CD4-positive, alpha-beta T cell treated with Interleukin-6 for 4 hours (primary cell): Measurements from ENCODE around the gene RFTN1.
A peak's percentile ranks its signal among the peaks of the same experiment; 100 is the strongest.

Experiments used
- DNase-seq: peaks from one replicate; pipeline ENCODE4 v3.0.0-alpha.2; 2020; ENCODE audit warnings: mixed read lengths

The RFTN1 gene

GRCh38 chr3:16513141-16514020 lies at the start of gene RFTN1:
RFTN1 (minus strand) TSS chr3:16513699; CDS start chr3:16493869, 19,830 bp downstream.
- peak; percentile 68 for DNase-seq

- DNase-seq = no peak
These were observed 46.3 kb upstream of the RFTN1 start for GRCh38 chr3:16559653-16560365.

DNA sequence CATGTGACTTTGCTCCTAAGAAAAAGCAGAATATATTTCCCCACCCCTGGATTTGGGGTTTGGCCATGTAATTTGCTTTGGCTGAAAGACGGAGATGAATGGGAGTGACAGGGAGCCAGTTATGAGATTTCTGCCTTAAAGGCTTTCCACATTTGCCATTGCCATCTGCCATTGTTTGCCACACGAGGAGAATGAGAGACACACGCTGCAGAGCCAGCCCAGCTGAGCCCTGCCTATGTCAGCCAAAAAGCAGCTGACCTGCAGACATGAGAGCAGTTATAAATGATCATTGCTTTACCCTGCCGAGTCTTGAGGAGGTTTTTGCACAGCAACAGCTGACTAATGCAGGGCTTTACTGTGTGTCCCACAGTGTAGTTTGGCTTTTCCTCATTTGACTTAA lies 40.6 kb upstream of the RFTN1 start:
- no peak for DNase-seq

- DNase-seq = no peak
These were observed 39.3 kb upstream of the RFTN1 start for GRCh38 chr3:16552757-16553156.

DNA sequence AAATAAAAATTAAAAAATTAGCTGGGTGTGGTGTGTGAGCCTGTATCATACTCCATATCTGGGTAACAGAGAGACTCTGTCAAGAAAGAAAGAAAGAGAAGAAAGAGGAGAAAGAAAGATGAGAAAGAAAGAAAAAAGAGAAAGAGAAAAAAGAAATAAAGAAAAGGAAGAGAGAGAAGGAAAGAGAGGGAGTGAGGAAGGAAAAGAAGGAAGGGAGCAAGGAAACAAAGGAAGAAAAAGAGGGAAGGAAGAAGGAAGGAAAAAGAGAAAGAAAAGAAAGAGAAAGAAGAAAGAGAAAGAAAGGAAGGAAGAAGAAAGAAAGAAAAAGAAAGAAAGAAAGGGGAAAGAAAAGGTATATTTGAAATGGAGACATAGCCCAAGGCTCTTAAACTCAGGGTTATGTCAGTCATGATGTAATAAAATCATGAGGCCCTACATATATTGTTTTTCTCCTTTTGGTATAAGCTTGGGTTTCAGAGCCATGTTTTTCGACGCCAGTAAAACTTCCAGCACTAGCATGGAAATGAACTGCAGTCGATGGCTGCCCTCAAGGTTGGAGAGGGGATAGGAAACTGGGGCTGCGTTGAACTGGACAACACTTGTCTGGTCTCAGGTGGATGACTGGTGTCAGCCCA lies 38.0 kb upstream of the RFTN1 start:
- DNase-seq = no peak

GRCh38 chr3:16550676-16551341 lies 37.3 kb upstream of the RFTN1 start:
- peak; percentile 79 for DNase-seq

- DNase-seq = no peak
These were observed 36.8 kb upstream of the RFTN1 start for GRCh38 chr3:16550305-16550675.

- DNase-seq = no peak
These were observed 35.2 kb upstream of the RFTN1 start for GRCh38 chr3:16548721-16549120.

DNA sequence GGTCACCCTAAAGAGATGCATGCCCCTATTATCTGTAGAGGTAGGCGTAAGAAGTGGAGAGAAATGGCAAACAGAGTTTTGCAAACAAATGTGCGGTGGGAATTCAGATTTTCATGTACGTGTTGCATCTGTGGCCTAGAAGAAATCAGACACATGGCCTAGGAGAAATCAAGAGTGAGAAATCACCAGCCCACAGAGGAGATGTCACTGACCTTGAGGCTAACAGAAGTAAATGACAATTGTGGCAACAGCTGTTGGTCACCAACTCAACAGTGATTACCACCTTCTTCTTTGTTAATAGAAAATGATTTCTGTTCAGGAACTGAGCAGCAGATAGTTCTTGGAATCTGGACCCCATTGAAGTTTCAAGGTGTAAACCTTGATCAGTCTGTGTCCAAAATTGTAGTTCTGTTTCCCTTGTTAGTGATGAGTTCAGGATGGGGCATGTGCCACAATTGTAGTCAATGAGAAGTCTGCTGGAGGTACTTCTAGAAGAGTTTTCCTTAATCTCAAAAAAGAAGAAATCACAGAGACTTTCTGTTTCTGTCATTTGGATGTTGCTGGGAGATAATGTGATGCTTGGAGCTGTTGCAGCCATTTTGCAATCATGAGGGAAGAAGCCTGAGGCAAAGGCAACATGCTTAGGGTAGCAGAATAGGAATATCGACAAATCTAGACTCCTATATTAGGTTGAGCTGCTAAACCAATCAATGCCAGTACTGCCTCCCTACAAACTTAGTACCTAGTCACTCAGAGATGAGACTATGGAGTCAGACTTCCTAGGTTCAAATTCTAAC lies 34.3 kb upstream of the RFTN1 start:
- no peak for DNase-seq

GRCh38 chr3:16546186-16547010 lies 32.9 kb upstream of the RFTN1 start:
- DNase-seq = no peak

DNA sequence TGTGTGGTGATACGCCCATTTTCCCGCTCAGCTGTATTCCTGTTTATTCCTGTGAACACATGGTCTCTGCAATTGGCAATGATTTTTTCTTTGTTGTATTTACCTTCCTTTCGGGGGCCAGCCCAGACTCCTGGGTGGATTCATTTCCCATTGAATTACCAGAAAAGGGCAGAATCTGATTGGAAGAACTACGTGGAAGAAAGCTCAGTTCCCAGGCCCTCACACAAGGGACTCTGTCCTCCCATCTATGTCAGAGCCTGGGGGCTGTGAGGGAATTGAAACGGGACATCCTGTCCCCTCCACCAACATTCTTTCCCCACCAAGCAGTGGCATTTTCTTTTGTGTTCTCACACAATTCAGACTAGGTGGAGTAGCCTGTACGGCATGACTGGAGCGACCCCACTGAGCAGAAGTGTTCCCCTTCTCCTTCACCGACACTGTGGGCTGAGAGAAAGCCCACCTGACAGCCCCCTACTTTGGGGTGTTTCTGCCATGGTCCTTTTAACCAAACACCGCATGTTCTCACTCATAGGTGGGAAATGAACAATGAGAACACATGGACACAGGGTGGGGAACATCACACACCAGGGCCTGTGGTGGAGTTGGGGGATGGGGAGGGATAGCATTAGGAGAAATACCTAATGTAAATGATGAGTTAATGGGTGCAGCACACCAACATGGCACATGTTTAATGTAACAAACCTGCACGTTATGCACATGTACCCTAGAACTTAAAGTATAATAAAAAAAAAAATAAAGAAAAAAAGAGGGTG lies 32.1 kb upstream of the RFTN1 start:
- no peak for DNase-seq

DNA sequence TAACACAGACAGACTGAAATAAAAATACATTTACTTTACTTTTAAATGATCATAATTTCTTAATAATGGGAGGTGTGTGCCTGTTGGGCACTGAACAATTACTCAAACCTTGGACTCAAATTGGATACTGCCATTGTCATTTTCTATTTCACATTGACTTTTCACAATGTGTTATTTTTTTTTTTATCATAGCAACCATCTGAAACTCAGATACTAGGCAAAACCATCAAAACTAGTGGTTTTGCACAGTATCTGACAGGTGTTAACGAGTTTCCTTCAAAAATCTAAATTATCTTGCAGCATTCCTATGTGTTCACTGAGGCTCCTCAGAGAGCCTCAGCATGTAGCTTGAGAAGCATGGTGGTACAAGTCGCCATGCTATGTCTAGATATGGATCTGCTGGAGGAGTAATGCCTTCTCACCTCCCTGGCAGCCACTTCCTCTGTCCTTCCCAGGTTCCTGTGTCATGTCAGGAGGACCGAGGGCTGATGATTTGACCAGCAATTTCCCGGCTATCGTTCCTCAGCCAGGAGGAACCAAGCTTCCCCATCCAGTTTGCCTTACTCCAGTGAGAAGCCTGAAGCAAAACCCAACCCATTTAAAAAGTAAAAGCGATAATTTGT lies 29.9 kb upstream of the RFTN1 start:
- no peak for DNase-seq

- DNase-seq = no peak
These were observed 25.0 kb upstream of the RFTN1 start for GRCh38 chr3:16538507-16538906.

- no peak for DNase-seq
These were observed 23.5 kb upstream of the RFTN1 start for GRCh38 chr3:16536996-16537395.

- no peak for DNase-seq
These were observed 22.8 kb upstream of the RFTN1 start for GRCh38 chr3:16536344-16536663.

DNA sequence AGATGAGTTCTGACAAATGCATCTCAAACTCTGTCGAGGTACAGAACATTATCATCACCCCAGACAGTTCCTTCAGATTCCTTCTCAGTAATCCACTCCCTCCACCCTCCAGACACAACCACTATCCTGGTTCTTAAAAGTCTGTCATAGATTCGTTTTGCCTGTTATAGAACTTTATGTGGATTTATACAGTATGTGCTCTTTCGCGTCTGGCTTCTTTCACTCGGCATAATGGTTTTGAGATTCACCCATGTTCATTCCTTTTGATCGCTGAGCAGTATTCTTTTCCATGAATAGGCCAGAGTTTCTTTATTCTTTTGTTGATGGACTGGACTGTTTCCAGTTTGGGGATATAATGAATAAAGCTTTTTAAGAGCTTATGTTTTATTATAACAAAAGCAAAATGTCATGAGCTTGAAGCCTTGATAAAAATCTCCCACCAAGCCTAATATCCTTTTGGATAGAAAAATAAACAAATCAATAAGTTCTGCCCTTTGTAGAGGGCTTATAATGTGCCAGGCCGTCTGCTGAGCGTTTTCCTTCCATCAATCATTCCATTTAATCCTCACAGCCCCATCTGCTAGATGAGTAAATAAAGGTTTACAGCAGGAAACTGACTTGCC lies 21.3 kb upstream of the RFTN1 start:
- DNase-seq = no peak

GRCh38 chr3:16533928-16534574 lies 20.6 kb upstream of the RFTN1 start:
- no peak for DNase-seq

DNA sequence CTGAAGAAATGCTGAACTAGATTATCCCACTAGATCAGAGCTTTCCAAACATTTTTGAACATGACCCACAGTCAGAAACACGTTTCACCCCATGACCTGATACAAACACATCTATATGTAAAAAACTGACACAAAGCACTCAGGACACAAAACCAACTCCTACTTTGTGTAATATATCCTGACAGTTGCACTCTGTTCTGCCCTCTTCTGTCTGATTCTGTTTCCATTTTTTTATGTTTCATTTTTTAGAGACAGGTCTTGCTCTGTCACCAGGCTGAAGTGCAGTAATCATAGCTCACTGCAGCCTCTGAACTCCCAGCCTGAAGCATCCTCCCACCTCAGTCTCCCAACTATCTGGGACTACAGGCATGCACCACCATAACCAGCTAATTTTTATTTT lies 15.8 kb upstream of the RFTN1 start:
- no peak for DNase-seq

- no peak for DNase-seq
These were observed 15.1 kb upstream of the RFTN1 start for GRCh38 chr3:16528581-16528993.
